ENCODE measurements around the gene HPS5. TPM values are rescaled to one million over a fixed set of nuclear protein-coding genes. Genes with fewer than 3 reads are reported as not detected.
A peak's percentile ranks its signal among the peaks of the same experiment; 100 is the strongest.
"Not testable (repeated sequence)": the region's sequence is repeated elsewhere in the genome, so short reads cannot be mapped to it uniquely, and the experiment has no call there.

The HPS5 gene
- total and polyA plus RNA-seq, 2 of the 13 experiments (the other 11 are each of a cell fraction or from before 2014, with no cell fraction given), result 6.6 to 25.5 TPM

DNA sequence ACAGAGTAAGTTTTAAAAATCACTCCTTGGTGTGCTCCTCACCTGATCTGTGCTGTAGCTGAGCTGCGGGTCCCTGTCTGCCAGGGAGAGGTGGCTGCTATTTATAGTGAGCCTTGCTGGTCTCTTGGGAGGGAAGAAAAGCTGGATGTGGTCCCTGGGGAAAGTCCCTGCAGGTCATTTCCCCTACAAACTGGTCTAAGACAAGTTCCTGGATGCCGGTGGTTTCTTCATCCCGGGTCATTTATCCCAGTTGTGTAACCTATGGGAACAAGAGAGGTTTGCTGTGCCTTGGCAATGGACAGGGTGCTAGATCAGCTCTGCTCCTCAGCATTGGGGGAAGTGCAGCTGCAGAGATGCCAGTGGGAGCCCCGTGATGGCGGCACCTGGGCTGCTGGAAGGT is 73.4 kb downstream of the HPS5 start, which contains the start of gene SAA2:
Gene SAA2, minus strand, starts transcription at position 108 of the 400 bp plus-strand sequence. CDS start 657 bp downstream, outside the sequence.
- ATAC-seq, result no peak; the same call in 2 of the 3 replicates
- no peak for FAIRE-seq
- ChIA-PET POLR2A (no interaction called here), CTCF (ENCODE audit: low intra/inter-chr PET ratio, low total read pairs) (no interaction called here)
- H2AFZ ChIP-seq (ENCODE audit: low read length), result no peak within 1 kb of the TSS
- H3K4me2 ChIP-seq (ENCODE audit: low read depth, low read length), result peak within 1 kb of the TSS; percentile 36; the same call in 1 of the 2 replicates
- H3K9ac ChIP-seq (ENCODE audit: insufficient read depth, low read depth, low read length), result no peak within 1 kb of the TSS
- 10% methylated on average over 4 of the region's 5 CpGs for WGBS (ENCODE audit: low lambda C conversion rate)
- no peaks in the 10 kb centered on the region for H4K20me1 ChIP-seq (ENCODE audit: insufficient read depth, low read length)
- intact Hi-C loops (cut with micrococcal nuclease; ENCODE audit: unreplicated experiment), result no loop called here
- H3K27ac ChIP-seq (ENCODE audit: extremely low read length, insufficient read depth, low read length), result no peak within 1 kb of the TSS
- H3K9me3 ChIP-seq (ENCODE audit: low read length), result no peaks in the 10 kb centered on the region
- TF ChIP-seq SRY (CRISPR knock-in tag; IDR thresholded peaks at IDR 0.05) (no peak), REXO4 (CRISPR knock-in tag; IDR thresholded peaks at IDR 0.05; ENCODE audit: borderline replicate concordance) (no peak), HOXA5 (CRISPR knock-in tag; IDR thresholded peaks at IDR 0.05) (no peak), YEATS2 (CRISPR knock-in tag; IDR thresholded peaks at IDR 0.05; ENCODE audit: borderline replicate concordance) (no peak), ESRRA (CRISPR knock-in tag; IDR thresholded peaks at IDR 0.05; ENCODE audit: low read depth) (no peak), ZSCAN31 (CRISPR knock-in tag; IDR thresholded peaks at IDR 0.05; ENCODE audit: low read depth) (no peak), MED13 (CRISPR knock-in tag; IDR thresholded peaks at IDR 0.05) (no peak), GABPB1 (CRISPR knock-in tag; IDR thresholded peaks at IDR 0.05) (no peak), ZNF510 (CRISPR knock-in tag; IDR thresholded peaks at IDR 0.05; ENCODE audit: low read depth) (no peak), ZFX (CRISPR knock-in tag; IDR thresholded peaks at IDR 0.05; ENCODE audit: low read depth) (no peak), ATF7-NPFF (CRISPR knock-in tag; IDR thresholded peaks at IDR 0.05; ENCODE audit: low read depth) (no peak), MAFF (IDR thresholded peaks at IDR 0.05; ENCODE audit: low read depth, low read length) (no peak), MED8 (CRISPR knock-in tag; IDR thresholded peaks at IDR 0.05; ENCODE audit: insufficient replicate concordance) (no peak), ZNF552 (CRISPR knock-in tag; IDR thresholded peaks at IDR 0.05; ENCODE audit: borderline replicate concordance) (no peak)
- TF ChIP-seq, protein P1, sequence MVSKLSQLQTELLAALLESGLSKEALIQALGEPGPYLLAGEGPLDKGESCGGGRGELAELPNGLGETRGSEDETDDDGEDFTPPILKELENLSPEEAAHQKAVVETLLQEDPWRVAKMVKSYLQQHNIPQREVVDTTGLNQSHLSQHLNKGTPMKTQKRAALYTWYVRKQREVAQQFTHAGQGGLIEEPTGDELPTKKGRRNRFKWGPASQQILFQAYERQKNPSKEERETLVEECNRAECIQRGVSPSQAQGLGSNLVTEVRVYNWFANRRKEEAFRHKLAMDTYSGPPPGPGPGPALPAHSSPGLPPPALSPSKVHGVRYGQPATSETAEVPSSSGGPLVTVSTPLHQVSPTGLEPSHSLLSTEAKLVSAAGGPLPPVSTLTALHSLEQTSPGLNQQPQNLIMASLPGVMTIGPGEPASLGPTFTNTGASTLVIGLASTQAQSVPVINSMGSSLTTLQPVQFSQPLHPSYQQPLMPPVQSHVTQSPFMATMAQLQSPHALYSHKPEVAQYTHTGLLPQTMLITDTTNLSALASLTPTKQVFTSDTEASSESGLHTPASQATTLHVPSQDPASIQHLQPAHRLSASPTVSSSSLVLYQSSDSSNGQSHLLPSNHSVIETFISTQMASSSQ (IDR thresholded peaks at IDR 0.05; ENCODE audit: low read depth), result no peak
- TF ChIP-seq, protein P1 (CRISPR knock-in tag; IDR thresholded peaks at IDR 0.05; ENCODE audit: borderline replicate concordance), result no peak
- BruUV-seq (replicated peaks), result no TSS peak
- DNase-seq (ENCODE audit: low spot score), result no peak
- H3K79me2 ChIP-seq (ENCODE audit: insufficient read depth, low read length), result no peaks in the 10 kb centered on the region
- no peak within 1 kb of the TSS for H3K4me3 ChIP-seq (replicated peaks in 1 of 3; ENCODE audit: insufficient read depth in 1 of 3, low read depth in 2 of 3, low read length in 3 of 3)
- no peaks in the 10 kb centered on the region for H3K36me3 ChIP-seq (replicated peaks in 1 of 2; ENCODE audit: control insufficient read depth in 1 of 2, insufficient read depth in 2 of 2, low read length in 2 of 2)
- peaks cover 0 to 9% of the 10 kb centered on the region in 2 experiments; a peak in 2 of 5 replicates for H3K27me3 ChIP-seq (ENCODE audit: control insufficient read depth in 1 of 2, insufficient read depth in 2 of 2, low read length in 2 of 2)
- no peaks in the 10 kb centered on the region for H3K4me1 ChIP-seq (ENCODE audit: insufficient read depth, low read length)
- in situ Hi-C loops (cut with HindIII; ENCODE audit: extremely low pct_ligation_motif_present, low pct_unique_long_range_greater_than_20kb), result no loop called here

DNA sequence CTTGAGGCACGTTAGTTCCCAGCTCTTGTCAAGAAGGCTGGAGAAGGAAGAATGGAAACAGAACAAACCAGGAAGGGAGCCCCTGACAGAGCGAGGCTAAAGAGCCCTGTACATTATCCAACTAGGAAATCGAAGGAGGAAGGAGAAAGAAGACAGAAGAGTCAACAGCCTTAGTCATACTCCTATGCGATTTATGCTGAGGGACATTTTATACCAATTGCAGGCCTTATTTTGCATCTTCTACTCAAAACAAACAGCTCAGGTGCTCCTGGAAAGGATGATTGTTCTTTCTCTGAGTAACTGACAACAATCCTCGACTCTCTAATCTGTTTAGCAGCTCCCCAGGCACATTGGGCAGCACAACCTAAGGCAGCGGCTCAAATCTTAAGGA is 74.8 kb downstream of the HPS5 start:
- ATAC-seq; H3K27me3 ChIP-seq (ENCODE audit: control insufficient read depth in 1 of 2, insufficient read depth in 2 of 2, low read length in 2 of 2); H3K27ac ChIP-seq (ENCODE audit: extremely low read length, insufficient read depth, low read length); H3K4me2 ChIP-seq (ENCODE audit: low read depth, low read length); H3K9ac ChIP-seq (ENCODE audit: insufficient read depth, low read depth, low read length); in situ Hi-C loops (cut with HindIII; ENCODE audit: extremely low pct_ligation_motif_present, low pct_unique_long_range_greater_than_20kb); POLR2A ChIA-PET; DNase-seq (ENCODE audit: low spot score); H3K4me1 ChIP-seq (ENCODE audit: insufficient read depth, low read length); H3K36me3 ChIP-seq (replicated peaks in 1 of 2; ENCODE audit: control insufficient read depth in 1 of 2, insufficient read depth in 2 of 2, low read length in 2 of 2); FAIRE-seq; H3K9me3 ChIP-seq (ENCODE audit: low read length); H3K79me2 ChIP-seq (ENCODE audit: insufficient read depth, low read length); BruUV-seq (replicated peaks); CTCF ChIA-PET (ENCODE audit: low intra/inter-chr PET ratio, low total read pairs); H4K20me1 ChIP-seq (ENCODE audit: insufficient read depth, low read length); H3K4me3 ChIP-seq (replicated peaks in 1 of 3; ENCODE audit: insufficient read depth in 1 of 3, low read depth in 2 of 3, low read length in 3 of 3); H2AFZ ChIP-seq (ENCODE audit: low read length); intact Hi-C loops (cut with micrococcal nuclease; ENCODE audit: unreplicated experiment): not testable (repeated sequence)
- 40% methylated on average over 3 of the region's 6 CpGs for WGBS (ENCODE audit: low lambda C conversion rate)
